ENCODE results near the gene EMC7.
A peak's percentile ranks its signal among the peaks of the same experiment; 100 is the strongest.
"Not testable (repeated sequence)": the region's sequence is repeated elsewhere in the genome, so short reads cannot be mapped to it uniquely, and the experiment has no call there.

EMC7 gene

DNA sequence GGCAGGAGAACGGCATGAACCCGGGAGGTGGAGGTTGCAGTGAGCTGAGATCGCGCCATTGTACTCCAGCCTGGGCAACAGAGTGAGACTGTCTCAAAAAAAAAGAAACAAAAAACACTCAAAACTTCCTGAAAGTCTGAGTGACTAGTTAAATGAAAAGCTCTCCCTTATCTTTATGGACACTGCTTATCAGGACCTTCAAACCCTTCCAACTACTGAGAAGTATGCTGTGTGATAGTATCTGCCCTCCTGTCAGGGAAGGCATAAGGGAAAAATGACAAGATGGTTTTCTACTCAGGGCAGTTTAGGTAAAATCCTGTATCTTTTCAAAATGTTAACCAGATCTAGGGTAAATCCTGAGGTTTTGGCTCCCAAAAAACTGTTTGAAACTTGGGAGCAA is 21.8 kb downstream of the EMC7 start:
- DNase-seq: no peak

GRCh38 chr15:34078900-34079299 is 22.8 kb downstream of the EMC7 start:
- DNase-seq: no peak

- DNase-seq: no peak
Observed at GRCh38 chr15:34076785-34077184, 24.9 kb downstream of the EMC7 start.

DNA sequence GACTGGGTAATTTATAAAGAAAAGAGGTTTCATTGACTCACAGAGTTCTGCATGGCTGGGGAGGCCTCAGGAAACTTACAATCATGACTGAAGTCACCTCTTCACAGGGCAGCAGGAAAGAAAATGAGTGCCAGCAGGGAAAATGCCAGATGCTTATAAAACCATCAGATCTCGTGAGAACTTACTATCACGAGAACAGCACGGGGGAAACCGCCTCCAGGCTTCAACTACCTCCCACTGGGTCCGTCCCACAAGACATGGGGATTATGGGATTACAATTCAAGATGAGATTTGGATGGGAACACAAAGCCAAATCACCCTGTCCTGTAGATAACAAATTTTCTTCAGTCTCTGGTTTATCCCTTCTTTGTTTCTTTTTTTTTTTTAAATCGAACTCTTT is 31.7 kb downstream of the EMC7 start:
- DNase-seq: no peak

GRCh38 chr15:34065941-34066340 is 35.7 kb downstream of the EMC7 start:
- DNase-seq: no peak

DNA sequence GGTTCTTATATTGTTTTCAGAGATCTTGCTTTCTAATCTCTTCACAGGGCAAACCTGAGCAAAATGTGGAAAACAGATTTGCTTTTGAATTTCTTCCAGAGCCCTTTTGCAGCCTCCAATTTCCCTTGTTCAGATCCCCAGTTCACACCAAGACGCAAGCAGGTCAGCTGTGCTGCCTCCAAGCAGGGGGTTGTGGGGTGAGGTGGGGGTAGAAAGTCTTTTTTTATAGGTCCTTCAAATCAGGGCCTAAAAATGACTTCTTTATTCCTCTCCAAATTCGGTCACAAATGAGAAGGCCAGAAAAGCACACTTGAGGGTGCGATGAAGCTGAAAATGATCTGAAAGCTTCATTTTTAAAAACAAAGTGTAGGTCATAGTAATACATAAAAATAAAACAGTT is 36.4 kb downstream of the EMC7 start:
- DNase-seq: no peak

DNA sequence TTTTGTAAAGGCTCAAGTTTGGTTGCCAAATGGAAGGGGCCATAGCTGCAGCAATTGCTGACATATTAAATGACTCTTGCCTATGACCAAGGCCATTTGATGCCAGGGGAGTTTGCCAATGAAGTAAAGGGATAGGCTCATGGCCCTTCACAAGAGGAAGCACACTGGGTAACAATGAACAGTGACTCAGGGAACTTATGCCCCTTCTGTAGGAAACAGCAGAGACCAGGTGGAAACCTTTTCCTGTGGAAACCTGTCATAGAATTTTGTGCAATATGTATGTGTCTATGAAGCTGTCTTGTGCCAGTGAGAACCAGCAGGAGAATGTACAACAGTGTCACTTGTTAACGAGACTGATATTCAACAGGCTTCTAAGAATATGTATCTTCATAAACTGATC is 37.2 kb downstream of the EMC7 start:
- DNase-seq: no peak

DNA sequence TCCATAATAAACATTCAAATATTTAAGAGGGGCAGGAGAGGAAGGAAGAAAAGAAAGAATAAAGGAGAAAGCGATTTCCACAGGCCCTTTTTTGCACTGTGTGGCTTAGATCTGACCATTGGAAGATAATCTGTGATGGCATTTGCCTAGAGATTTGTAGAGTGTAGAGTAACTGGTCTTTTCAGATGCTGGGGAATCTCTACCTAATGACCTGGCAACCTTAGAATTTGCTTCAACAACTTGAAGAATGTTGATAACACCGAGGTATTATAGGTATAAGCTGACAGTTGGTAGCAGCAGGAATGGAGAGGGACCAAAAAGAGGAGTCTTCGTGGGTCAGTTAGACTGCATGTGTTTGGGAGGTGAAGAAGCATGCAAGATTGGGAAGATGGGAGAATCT is 41.7 kb downstream of the EMC7 start:
- no peak for DNase-seq

DNA sequence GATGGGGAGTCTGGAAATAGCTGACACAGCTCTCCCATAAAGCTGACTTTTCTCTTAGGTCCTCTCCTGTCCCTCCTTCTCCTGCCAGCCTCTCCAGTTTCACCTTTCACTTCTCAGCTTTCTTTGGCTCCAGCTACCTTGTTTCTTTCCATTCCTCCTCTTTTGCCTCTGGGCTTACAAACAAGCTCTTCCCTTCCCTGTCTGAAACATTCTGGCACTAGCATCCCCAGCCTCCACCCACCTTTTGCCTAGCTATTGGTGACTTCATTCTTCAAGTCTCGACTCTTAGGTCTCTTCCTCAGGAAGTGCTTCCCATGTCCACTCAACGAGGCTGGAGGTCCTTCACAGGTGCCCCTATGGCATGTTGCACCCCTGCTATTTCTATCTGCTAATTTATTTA is 42.2 kb downstream of the EMC7 start:
- no peak for DNase-seq

- no peak for DNase-seq
Observed at GRCh38 chr15:34056911-34057310, 44.8 kb downstream of the EMC7 start.

DNA sequence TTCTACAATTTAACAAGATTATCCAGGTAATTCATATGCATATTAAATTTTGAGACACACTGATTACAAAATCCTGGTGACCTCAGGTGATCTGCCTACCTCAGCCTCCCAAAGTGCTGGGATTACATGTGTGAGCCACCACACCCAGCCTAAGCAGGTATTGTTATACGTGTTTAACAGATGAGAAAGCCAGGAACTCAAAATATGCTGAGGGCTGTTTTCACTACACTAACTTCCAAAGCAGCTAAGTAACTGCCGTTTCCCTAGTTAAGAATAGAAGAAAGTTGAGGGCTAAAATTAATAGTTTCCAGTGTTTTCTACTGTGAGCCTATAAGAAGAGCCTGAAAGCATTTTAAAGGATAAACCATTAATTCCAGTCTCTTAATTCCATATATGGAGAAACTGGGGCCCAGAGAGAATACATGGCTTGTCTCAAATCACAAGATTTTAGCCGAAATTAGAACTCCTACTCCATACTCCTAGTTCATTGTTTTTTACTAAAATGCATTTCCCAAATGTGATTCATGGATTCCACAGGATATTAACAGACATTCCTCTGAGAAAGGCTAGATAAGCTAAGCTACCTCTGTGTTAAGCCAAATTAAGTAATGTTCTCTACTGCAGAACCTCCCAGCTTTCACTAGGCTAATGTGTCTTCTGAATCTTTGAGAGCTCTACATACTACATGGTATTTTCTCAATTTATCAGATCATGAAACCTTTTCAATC is 45.6 kb downstream of the EMC7 start:
- no peak for DNase-seq

- DNase-seq: no peak
Observed at GRCh38 chr15:34054081-34054707, 47.5 kb downstream of the EMC7 start.

DNA sequence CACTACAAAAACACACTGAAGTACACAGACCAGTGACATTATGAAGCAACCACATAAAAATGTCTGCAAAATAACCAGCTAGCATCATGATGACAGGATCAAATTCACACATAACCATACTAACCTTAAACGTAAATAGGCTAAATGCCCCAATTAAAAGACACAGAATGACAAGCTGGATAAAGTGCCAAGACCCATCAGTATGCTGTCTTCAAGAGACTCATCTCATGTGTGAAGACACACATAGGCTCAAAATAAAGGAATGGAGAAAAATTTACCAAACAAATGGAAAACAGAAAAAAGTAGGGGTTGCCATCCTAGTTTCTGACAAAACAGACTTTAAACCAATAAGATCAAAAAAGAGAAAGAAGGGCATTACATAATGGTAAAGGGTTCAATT is 51.3 kb downstream of the EMC7 start:
- DNase-seq: not testable (repeated sequence)

DNA sequence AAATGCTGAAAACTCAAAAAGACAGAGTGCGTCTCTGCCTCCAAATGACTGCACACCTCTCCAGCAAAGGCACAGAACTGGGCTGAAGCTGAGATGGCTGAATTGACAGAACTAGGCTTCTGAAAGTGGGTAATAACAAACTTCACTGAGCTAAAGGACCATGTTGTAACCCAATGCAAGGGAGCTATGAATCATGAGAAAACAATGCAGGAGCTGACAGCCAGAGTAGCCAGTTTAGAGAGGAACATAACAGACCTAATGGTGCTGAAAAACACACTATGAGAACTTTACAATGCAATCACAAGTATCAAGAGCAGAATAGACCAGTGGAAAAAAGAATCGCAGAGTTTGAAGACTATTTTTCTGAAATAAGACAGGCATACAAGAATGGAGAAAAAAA is 52.5 kb downstream of the EMC7 start:
- no peak for DNase-seq

GRCh38 chr15:34047893-34048775 is 53.5 kb downstream of the EMC7 start:
- no peak for DNase-seq

DNA sequence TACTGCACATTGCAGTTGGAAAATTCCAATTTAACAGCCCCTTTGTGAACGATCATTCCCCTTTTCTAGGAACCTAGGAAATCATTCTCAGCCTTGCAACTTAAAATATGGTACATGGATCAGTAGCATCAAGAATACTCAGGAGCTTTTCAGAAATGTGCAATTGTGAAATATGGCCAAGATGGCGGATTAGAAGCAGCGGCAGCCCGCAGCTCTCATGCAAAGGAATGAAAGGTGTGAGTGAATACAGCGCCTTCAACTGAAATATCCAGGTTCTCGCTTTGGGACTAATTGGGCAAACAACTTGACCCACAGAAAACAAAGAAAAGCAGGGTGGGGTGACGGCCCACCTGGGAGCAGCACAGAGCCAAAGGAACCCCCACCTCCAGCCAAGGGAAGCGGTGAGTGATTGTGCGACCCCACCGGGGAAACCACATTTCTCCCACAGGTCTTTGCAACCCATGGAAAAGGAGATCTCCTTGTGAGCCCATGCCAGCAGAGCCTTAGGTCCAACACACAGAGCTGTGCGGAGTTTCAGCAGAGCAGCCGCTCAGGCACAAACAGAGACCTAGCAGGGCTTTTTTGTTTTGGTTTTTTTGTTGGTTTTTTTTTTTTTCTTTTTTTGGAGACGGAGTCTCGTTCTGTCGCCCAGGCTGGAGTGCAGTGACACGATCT is 55.1 kb downstream of the EMC7 start:
- DNase-seq: no peak

- no peak for DNase-seq
Observed at GRCh38 chr15:34043813-34044212, 57.8 kb downstream of the EMC7 start.

DNA sequence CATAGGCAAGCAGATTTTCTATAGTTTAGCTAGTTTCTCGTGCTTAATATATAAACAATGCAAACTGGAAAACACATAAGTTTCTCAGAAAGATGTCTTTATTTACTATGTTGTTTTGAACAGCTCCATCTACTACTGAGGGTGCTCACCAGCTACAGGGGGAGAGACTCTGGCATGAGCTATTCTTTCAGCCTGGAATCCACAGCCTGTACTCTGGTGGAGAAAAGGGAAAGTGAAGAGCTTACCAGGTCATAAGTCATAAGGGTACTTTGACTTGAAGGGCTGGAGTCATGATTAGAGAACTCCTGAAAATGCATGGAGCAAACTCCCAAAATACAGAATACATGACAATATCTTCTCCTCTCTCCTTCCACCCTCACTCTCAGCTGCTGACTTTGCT is 58.3 kb downstream of the EMC7 start:
- no peak for DNase-seq

DNA sequence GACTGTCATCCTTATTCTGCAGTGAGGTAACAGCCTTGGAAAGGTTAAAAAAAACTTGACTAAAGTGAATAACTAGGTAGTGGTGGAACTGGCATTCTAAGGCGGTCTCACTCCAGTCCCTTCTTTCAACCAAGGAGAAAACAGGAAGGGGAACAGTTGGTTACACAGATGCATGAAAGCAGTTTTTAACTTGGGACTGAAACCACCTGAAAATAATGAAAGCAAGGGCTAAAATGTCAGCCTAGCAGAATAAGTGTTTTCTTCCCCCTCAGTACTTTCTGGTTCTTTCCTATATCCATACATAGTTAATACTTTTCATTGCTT is 61.9 kb downstream of the EMC7 start:
- no peak for DNase-seq

GRCh38 chr15:34038871-34039789 is 62.5 kb downstream of the EMC7 start, which contains the start of gene AVEN:
Gene AVEN, minus strand, starts transcription at chr15:34039204. Its CDS starts 158 bp downstream, at chr15:34039046.
- peak; percentile 3 for DNase-seq

- DNase-seq: peak; percentile 51
Observed at GRCh38 chr15:34038023-34038870, 63.4 kb downstream of the EMC7 start.

Data from NCI-H1092 (cell line).